CD4-positive, alpha-beta T cell treated with Interleukin-17A for 4 hours (primary cell): ENCODE results near the gene MADCAM1.
"Not testable (repeated sequence)": the region's sequence is repeated elsewhere in the genome, so short reads cannot be mapped to it uniquely, and the experiment has no call there.

Source experiments
- DNase-seq: peaks from one replicate; pipeline ENCODE4 v3.0.0-alpha.2; 2020; ENCODE audit warnings: mixed read lengths

Gene MADCAM1

DNA sequence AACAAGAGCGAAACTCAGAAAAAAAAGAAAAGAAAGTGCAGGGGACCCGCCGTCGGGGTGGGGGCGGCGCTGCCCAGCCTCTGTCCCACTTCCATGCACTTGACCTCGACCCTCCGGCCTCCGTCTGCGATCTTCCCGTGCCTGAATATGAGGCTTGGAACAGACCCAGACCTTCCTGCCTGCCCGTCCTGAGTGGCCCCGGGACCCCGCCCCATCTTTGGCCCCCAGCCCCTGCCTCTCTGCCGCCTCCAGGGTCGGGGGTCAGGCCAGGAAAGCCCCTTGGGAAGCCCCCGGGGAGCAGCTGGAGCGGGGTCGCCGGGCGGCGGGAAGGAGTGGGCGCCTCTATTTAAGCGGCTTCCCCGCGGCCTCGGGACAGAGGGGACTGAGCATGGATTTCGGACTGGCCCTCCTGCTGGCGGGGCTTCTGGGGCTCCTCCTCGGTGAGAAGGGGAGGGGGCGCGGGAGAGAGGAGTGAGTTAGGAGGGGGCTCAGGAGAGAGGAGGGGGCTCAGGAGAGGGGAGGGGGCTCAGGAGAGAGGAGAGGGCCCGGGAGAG lies at the start of gene MADCAM1:
TSS of gene MADCAM1 (plus strand) at position 375 of the 554 bp plus-strand sequence. CDS start at position 389, 14 bp downstream.
- no peak for DNase-seq

GRCh38 chr19:447064-447426 lies 49.2 kb upstream of the MADCAM1 start:
- no peak for DNase-seq

DNA sequence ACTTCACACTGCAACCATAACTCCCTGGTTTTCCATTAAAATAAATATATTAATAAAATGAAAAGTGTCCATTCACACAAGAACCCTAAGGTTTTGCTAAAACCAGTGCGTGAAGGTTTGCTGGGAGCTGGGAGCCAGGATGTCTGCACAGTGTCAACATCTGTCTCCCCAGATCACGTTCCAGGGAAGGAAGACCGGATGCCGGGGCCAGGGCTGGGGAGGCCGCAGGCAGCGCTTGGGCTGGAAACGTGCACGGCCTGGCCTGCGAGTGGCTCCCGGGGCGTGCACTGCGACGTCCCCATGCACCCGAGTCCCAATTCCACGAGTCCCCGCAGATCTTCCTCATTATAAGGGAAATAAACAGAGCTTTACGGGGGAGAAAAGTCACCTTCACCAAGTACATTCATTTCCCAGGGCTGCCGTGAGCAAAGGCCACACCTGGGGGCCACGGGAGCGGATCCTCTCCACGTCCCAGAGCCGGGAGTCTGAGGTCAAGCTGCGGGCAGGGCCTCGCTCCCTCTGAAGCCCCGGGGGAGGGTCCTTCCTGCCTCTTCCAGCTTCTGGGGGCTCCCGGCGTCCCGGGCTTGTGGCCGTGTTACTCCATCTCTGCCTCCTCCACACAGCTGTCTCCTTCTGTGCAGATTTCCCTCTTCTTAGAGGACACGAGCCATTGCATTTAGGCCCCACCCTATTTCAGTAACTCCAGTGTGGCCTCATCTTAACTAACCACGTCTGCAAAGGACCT lies 48.3 kb upstream of the MADCAM1 start:
- no peak for DNase-seq

- no peak for DNase-seq
Measured at GRCh38 chr19:449916-450315, 46.4 kb upstream of the MADCAM1 start.

DNA sequence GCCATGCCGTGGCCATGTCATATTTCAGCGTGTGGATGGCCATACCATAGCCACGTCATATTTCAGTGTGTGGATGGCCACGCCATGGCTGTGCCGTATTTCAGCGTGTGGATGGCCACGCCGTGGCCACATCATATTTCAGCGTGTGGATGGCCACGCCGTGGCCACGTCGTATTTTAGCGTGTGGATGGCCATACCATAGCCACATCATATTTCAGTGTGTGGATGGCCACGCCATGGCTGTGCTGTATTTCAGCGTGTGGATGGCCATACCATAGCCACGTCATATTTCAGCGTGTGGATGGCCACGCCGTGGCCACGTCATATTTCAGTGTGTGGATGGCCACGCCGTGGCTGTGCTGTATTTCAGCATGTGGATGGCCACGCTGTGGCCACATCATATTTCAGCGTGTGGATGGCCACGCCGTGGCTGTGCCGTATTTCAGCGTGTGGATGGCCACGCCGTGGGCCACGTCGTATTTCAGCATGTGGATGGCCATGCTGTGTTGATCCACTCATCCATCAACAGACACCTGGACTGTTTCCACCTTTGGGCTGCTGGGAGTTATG lies 45.3 kb upstream of the MADCAM1 start:
- DNase-seq: not testable (repeated sequence)

- no peak for DNase-seq
Measured at GRCh38 chr19:452829-453228, 43.5 kb upstream of the MADCAM1 start.

DNA sequence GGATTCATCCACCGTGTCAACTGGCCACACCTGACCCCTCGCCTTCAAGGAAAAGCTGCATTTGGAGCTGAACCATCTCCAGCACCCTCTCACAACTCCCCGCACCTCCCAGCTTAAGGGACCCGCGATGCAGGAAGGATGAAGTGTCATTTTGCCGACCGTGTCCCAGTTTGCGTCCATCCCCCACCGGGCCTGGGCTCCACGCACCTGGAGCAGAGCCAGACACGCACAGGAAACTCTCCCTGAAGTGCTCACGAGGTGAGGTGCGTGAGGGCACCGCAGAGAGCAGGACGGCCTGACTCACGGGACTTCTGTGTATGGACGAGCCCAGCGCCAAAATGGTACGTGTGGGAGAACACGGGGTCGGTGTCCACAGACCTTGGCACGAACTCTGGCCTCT lies 42.7 kb upstream of the MADCAM1 start:
- DNase-seq: no peak

DNA sequence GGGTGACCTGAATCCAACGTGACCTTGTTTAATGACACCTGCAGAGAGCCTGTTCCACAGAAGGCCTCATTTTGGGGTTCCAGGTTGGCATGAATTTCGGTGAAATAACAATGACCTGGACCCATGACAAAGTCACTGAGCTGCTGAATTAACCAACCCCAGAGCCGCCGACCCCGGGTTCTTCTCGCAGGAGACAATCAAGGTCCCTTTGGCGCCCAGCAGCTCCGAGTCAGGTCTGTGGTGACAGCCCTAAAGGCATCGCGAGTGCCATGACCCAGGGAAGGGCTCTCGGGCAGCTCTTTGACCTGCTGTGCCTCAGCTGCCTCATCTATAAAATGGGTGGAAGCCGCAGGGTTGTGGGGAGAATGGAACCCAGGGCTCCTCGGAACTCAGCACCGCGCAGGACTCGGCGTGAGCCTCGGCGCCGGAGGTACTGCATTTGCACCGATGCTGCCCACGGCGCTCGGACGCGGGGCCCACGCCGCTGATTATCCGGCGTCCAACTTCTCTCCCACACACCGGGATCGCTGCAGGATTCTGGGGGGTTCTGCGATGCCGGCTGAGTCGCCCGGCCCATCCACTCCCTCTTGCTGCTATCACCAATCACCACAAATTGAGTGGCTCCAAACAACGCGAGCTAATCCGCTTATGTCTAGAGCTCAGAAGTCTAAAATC lies 41.1 kb upstream of the MADCAM1 start:
- no peak for DNase-seq

GRCh38 chr19:455851-456546 lies 40.3 kb upstream of the MADCAM1 start:
- no peak for DNase-seq

DNA sequence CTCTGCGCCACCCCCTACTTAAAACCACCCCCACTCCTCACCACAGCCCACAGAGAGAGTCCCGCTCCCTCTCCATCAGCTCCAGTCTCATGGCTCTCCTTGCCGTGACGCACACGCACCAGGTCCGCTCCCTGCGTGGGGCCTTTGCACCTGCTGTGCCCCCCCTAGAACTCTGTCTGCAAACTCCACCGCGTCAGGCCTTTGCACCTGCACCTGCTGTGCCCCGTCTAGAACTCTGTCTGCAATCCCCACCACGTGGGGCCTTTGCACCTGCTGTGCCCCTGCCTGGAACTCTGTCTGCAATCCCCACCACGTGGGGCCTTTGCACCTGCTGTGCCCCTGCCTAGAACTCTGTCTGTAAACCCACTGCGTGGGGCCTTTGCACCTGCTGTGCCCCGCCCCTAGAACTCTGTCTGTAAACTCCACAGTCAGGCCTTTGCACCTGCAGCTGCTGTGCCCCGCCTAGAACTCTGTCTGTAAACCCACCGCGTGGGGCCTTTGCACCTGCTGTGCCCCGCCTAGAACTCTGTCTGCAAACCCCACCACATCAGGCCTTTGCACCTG lies 39.7 kb upstream of the MADCAM1 start:
- DNase-seq: no peak

DNA sequence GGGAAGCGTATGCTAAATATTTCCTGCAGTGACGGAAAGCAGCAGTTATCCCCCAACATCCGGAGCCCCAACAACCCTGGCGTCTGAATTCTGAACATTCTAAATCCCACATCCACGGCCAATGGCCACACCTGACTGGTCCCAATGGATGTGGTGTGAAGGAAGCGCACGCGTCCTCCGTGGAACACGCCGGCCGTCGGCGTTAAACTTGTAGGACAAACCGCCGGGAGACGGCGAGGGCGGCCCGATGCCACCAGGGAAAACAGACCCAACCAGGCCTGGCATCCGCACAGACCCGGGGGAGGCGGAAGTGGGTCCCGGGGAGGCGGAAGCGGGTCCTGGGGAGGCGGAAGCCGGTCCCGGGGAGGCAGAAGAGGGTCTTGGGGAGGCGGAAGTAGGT lies 38.6 kb upstream of the MADCAM1 start:
- no peak for DNase-seq

GRCh38 chr19:458091-459042 lies 37.9 kb upstream of the MADCAM1 start:
- DNase-seq: no peak

DNA sequence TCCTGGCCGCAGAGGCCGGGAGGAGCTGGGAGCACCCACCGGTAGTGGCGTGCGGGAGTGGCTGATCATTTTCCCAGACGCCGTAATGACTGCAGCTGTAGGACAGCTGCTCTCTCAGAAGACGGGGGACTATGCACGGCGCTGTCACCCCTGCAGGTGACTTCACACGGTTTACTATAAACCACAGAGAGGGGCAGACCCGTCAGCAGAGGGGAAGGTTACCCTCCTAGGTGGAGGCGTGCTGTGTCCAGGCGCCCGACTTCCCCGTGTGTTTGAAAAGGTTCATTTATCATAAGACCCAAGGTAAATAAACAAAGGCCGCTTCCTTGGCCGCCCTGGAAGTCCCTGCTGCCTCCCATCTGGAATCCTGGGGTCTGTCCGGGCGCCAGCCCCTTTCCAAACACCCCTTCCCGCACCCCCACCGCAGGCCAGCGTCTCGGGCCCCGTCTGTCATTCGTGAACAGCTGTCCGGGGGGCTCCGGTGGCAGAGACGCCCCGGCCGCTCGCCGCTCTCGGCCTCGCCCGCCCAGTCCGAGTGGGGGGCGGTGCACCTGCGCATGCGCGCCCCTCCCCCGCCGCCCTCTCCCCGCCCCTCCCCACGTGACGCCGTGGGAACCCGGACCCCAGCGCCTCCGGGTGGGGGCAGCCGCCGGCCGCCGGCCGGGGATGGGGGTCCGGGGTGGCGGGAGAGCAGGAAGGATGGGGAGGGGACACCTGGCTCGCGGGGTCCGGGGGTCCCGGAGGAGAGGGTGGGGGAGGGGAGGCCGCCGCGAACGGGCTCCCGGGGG lies 36.4 kb upstream of the MADCAM1 start:
- DNase-seq: peak; percentile 17

GRCh38 chr19:460877-461720 lies 35.2 kb upstream of the MADCAM1 start, which contains the start of gene SHC2:
TSS of gene SHC2 (minus strand) at chr19:461033. CDS start at chr19:460996, 37 bp downstream.
- DNase-seq: peak; percentile 22

DNA sequence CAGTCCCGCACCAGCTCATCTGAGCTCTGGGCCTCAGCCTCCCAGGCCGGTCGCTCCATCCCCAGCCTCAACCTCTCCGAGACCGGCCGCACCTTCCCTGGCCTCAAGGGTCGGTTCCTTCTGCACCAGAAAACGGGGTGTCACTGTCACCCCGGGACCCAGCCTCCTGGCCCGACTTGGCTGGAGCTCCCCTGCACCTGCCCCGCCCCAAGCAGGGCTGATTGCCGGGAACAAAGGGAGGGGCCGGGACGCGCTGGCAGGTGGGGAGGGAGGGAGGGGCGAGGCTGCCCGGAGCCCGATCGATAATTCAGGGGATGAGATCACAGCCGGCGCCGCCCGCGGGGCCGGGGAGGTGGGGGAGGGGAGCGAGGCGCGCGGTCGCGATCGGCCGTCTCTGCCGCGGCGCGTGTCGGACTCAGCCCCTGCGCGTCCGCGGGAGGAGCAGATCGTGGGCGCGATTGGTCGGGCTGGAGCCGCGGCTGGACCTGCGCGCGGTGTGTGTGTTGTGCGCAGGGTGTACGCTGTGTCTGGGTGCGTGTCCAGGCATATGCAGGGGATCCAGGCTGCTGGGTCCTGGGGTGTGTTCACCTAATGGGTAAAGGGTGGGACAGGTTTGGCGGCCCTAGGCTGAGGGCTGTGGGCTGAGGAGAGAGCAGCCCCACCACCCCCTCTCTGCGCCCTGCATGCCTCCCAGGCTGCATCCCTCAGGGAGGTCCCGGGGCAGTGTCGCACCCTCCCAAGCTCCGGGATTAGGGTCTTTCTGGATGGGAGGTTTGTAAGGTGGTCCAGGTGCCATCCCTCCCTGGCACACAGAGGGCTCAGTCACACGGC lies 34.4 kb upstream of the MADCAM1 start:
- DNase-seq: peak; percentile 8

- DNase-seq: no peak
Measured at GRCh38 chr19:463483-464207, 32.6 kb upstream of the MADCAM1 start.

DNA sequence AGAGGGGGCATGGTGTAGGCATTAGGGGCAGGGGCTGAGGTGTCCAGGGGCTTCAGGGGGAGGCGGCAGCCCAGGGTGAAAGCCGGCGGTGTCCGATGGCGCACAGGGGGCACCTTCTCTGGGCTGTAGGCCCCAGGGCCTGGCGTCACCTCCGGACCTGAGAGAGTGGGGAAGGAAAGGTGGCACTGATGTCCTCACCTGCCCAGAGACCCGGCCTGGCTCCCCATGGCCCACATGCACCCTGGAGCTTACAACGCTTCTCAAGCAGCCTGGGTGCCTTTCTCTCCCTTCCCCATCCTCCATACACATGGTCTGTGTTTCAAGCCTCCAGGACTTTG lies 32.1 kb upstream of the MADCAM1 start:
- no peak for DNase-seq
